GM12878 (cell line): ENCODE measurements around the gene EXOC5.

Source experiments
- CHD2 ChIP-seq: IDR thresholded peaks from 2 replicates; pipeline ENCODE4 v1.6.1; 2011; ENCODE audit warnings: low read depth, low read length, improper control_type of control experiment, borderline replicate concordance
- EGR1 ChIP-seq, 2 experiments: IDR thresholded peaks; 1 replicate in 1 of 2; 2 replicates in 1 of 2; pipeline ENCODE4 v1.6.1; 2011 to 2012; ENCODE audit warnings: low read depth in 2 of 2, low read length in 2 of 2, borderline replicate concordance in 1 of 2, mild to moderate bottlenecking in 1 of 2, moderate library complexity in 1 of 2
- FOXM1 ChIP-seq: IDR thresholded peaks from 2 replicates; pipeline ENCODE4 v1.6.1; 2012; ENCODE audit warnings: low read depth, mild to moderate bottlenecking, inconsistent platforms, low read length, moderate library complexity
- MXI1 ChIP-seq: fragments of 150-350 bp; IDR thresholded peaks from 2 replicates; pipeline ENCODE4 v1.6.1; 2011; ENCODE audit warnings: low read depth, mild to moderate bottlenecking, inconsistent platforms, low read length, improper control_type of control experiment
- NR2C2 ChIP-seq: IDR thresholded peaks from 2 replicates; pipeline ENCODE4 v1.6.1; 2011; ENCODE audit warnings: borderline replicate concordance, low read depth; ENCODE audit not compliant: control insufficient read depth, insufficient read length
- POLR2AphosphoS5 ChIP-seq: IDR thresholded peaks from 2 replicates; pipeline ENCODE4 v1.6.1; 2011; ENCODE audit warnings: mild to moderate bottlenecking, low read length, inconsistent platforms
- TF ChIP-seq, protein P1 (sequence below): IDR thresholded peaks from 2 replicates; pipeline ENCODE4 v1.6.1; 2011; ENCODE audit warnings: borderline replicate concordance, low read depth, mild to moderate bottlenecking, moderate library complexity, mixed read lengths, low read length; ENCODE audit not compliant: insufficient read depth; ENCODE audit errors: extremely low read length
- TF ChIP-seq, protein P2 (sequence below): fragments of 450-650 bp; IDR thresholded peaks from 2 replicates; pipeline ENCODE4 v1.6.1; 2017; ENCODE audit warnings: mild to moderate bottlenecking, moderate library complexity
- TF ChIP-seq, protein P3 (sequence below): IDR thresholded peaks from 2 replicates; pipeline ENCODE4 v1.6.1; 2012; ENCODE audit warnings: low read depth, low read length, improper control_type of control experiment
- TF ChIP-seq, protein P4 (sequence below), 3 experiments: IDR thresholded peaks in 2 of 3; conservative IDR thresholded peaks in 1 of 3; 2 replicates each; pipeline ENCODE4 v1.5.1; 2011; ENCODE audit warnings: low read depth in 3 of 3, low read length in 3 of 3, mild to moderate bottlenecking in 3 of 3, control low read depth in 2 of 3, moderate library complexity in 2 of 3, inconsistent platforms in 1 of 3, mixed read lengths in 1 of 3; ENCODE audit not compliant: control insufficient read depth in 2 of 3, insufficient read depth in 1 of 3; ENCODE audit errors: extremely low read depth in 1 of 3

DNA sequence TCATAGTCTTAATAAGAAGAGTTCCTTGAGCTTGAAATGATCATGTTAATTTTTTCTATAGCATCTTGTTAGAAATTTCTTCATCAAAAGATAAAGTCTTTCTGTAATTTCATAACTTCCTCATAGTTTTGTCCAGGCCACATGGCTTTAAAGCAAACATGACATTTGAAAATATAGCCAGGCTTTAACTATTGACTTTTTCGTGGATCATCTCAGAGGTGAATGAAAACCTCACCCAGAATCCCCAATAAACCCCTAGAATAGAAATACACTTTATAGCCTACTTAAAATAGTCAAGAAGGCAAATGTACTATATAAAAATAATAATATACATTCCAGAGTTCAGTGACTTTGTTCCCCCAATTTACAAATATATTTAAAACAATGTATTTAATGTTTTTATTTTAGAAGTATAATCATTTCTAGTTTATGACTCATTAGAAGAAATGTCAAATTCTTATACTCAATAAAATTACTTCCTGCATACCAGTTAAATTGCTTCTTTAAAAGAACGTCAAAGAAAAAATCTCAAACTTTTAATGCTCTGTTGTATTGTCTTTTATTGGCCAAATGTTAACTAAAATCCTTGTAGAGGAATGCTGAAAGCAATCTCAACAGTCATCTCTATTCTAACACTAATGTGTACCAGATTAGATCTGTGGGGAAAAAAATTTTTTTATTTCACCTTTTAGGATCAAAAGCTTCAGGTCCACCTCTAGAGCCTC lies 21.6 kb downstream of the EXOC5 start:
- TF ChIP-seq CHD2 = no peak
- TF ChIP-seq, protein P1, sequence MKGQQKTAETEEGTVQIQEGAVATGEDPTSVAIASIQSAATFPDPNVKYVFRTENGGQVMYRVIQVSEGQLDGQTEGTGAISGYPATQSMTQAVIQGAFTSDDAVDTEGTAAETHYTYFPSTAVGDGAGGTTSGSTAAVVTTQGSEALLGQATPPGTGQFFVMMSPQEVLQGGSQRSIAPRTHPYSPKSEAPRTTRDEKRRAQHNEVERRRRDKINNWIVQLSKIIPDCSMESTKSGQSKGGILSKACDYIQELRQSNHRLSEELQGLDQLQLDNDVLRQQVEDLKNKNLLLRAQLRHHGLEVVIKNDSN = no peak
- TF ChIP-seq, protein P2, sequence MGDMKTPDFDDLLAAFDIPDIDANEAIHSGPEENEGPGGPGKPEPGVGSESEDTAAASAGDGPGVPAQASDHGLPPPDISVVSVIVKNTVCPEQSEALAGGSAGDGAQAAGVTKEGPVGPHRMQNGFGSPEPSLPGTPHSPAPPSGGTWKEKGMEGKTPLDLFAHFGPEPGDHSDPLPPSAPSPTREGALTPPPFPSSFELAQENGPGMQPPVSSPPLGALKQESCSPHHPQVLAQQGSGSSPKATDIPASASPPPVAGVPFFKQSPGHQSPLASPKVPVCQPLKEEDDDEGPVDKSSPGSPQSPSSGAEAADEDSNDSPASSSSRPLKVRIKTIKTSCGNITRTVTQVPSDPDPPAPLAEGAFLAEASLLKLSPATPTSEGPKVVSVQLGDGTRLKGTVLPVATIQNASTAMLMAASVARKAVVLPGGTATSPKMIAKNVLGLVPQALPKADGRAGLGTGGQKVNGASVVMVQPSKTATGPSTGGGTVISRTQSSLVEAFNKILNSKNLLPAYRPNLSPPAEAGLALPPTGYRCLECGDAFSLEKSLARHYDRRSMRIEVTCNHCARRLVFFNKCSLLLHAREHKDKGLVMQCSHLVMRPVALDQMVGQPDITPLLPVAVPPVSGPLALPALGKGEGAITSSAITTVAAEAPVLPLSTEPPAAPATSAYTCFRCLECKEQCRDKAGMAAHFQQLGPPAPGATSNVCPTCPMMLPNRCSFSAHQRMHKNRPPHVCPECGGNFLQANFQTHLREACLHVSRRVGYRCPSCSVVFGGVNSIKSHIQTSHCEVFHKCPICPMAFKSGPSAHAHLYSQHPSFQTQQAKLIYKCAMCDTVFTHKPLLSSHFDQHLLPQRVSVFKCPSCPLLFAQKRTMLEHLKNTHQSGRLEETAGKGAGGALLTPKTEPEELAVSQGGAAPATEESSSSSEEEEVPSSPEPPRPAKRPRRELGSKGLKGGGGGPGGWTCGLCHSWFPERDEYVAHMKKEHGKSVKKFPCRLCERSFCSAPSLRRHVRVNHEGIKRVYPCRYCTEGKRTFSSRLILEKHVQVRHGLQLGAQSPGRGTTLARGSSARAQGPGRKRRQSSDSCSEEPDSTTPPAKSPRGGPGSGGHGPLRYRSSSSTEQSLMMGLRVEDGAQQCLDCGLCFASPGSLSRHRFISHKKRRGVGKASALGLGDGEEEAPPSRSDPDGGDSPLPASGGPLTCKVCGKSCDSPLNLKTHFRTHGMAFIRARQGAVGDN = no peak
- TF ChIP-seq, protein P3, sequence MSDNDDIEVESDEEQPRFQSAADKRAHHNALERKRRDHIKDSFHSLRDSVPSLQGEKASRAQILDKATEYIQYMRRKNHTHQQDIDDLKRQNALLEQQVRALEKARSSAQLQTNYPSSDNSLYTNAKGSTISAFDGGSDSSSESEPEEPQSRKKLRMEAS = no peak
- no peak for TF ChIP-seq NR2C2
- no peak for TF ChIP-seq FOXM1
- TF ChIP-seq POLR2AphosphoS5 = no peak
- TF ChIP-seq MXI1 = no peak
- TF ChIP-seq, protein P4, sequence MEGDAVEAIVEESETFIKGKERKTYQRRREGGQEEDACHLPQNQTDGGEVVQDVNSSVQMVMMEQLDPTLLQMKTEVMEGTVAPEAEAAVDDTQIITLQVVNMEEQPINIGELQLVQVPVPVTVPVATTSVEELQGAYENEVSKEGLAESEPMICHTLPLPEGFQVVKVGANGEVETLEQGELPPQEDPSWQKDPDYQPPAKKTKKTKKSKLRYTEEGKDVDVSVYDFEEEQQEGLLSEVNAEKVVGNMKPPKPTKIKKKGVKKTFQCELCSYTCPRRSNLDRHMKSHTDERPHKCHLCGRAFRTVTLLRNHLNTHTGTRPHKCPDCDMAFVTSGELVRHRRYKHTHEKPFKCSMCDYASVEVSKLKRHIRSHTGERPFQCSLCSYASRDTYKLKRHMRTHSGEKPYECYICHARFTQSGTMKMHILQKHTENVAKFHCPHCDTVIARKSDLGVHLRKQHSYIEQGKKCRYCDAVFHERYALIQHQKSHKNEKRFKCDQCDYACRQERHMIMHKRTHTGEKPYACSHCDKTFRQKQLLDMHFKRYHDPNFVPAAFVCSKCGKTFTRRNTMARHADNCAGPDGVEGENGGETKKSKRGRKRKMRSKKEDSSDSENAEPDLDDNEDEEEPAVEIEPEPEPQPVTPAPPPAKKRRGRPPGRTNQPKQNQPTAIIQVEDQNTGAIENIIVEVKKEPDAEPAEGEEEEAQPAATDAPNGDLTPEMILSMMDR (IDR thresholded peaks at IDR 0.05 in 2 of 3, conservative IDR thresholded peaks at IDR 0.05 in 1 of 3; ENCODE audit: control insufficient read depth in 2 of 3, extremely low read depth in 1 of 3, insufficient read depth in 1 of 3, low read depth in 3 of 3, low read length in 3 of 3) = no peak
- TF ChIP-seq EGR1 (IDR thresholded peaks at IDR 0.05; ENCODE audit: borderline replicate concordance in 1 of 2, low read depth in 2 of 2, low read length in 2 of 2) = no peak
